GM12801 (cell line): ENCODE data around the gene LEMD3.

ENCODE experiments used
- CTCF ChIP-seq: IDR thresholded peaks from one replicate; pipeline ENCODE4 v1.5.1; 2011; ENCODE audit warnings: control low read depth; ENCODE audit not compliant: insufficient read length; ENCODE audit errors: extremely low read depth

Gene LEMD3

GRCh38 chr12:65279369-65280112 lies 110.2 kb downstream of the LEMD3 start:
- TF ChIP-seq CTCF: no peak

DNA sequence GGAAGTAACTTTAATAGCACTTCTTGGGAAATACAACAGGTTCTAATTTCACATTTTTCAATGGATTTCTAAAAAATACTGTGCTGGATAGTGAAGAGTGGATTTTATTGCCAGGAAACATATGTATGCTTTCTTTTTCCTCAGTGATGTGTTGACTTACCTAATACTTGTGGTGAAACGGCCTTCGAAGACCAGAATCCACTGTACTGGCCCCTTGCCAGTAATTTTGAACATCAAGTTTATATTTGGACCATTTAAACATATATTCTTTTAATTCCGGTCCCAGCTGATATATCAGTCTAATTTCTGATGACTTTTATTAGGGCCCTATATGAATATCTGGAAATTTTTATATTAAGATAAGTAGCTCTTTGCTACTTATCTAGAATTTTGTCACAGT lies 110.9 kb downstream of the LEMD3 start:
- no peak for TF ChIP-seq CTCF

- no peak for TF ChIP-seq CTCF
Measured at GRCh38 chr12:65282840-65283239, 113.5 kb downstream of the LEMD3 start.

DNA sequence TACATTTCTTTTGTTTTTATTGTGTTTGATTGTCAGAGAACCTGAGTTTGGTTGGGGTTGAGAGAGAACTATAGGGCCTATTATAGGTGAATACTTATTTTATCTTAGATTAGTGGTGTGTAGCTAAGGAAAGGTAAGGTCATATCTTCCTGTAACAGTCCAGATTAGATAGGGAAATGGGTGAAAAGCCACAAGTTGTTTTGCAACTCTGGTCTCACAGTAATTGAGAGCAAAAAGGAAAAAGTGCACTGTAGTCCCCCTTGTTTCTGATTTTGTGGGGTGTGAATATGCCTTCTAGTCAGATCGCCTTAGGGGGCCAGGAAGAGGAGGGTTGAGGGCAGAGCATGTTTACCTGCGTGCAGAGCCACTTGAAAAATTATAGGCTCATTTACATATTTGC lies 118.0 kb downstream of the LEMD3 start:
- no peak for TF ChIP-seq CTCF

DNA sequence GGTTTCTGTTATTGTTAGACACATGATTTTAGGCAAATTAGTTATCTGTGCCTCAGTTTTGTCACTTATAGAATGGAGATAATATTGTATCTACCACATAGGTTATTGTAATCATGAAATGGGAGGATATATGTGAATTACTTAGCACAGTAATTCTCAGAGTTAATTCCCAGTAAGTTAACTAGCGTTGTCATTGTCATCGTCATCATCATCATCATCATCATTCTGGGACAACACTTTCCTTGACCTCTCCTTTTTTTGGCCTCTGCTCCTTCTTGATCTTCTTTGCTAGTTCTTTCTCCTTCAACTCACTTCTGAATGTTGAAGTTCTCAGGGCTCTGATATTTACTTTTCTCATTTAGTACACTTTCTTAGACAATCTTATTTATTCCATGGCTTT lies 122.9 kb downstream of the LEMD3 start:
- no peak for TF ChIP-seq CTCF

DNA sequence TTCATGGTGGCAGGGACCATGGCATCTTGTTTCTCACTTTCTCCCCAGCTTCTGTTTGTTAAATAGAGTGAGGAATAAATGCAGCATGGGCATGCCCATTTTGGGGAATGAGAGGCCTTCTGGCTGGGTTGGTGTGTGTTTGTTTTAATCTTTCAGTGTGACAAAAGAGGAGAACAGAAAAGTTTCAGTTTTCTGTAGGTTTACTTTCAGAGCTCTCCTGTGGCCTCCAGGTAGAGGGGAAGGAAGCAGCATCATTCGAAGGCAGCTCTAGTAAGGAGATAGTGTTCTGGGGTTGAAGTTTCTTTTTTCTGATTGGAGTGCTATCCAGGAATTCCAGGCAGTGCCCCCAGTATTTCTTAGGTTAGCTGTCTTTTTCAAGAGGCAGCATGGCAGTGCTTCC lies 124.4 kb downstream of the LEMD3 start:
- no peak for TF ChIP-seq CTCF

GRCh38 chr12:65294641-65295262 lies 125.4 kb downstream of the LEMD3 start:
- no peak for TF ChIP-seq CTCF
